GM12873 (cell line): ENCODE data around the gene RAVER1.
A peak's percentile ranks its signal among the peaks of the same experiment; 100 is the strongest.

Source experiments
- TF ChIP-seq, protein P1 (sequence below): IDR thresholded peaks from 2 replicates; pipeline ENCODE4 v1.5.1; 2012; ENCODE audit warnings: low read depth, mild to moderate bottlenecking, moderate library complexity, low read length, control low read depth; ENCODE audit not compliant: insufficient read depth; ENCODE audit errors: missing control alignments

RAVER1 gene

DNA sequence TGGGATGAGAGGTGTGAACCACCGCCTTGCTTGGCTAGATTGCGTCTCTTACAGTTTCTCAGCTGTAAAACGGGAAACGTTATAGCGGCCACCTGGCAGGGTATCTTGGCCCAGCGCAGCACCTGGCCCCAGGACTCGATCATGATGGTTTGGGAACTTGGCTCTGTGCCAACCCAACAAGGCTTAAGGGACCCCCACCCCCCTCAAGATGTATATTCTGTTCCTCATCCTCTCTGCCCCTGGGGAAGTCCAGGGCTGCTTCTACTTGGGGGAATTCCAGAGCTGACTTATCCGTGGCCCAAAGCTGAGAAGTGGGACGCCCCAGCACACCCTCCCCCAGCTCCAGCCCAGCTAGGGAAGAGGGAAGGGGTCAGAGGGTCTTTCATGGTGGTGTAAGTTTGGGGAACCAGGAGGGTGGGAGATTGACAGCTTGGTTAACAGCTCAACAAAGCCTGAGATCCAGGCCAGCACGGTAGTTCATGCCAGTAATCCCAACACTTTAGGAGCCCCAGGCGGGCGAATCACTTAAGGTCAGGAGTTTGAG lies 61.7 kb downstream of the RAVER1 start:
- TF ChIP-seq, protein P1, sequence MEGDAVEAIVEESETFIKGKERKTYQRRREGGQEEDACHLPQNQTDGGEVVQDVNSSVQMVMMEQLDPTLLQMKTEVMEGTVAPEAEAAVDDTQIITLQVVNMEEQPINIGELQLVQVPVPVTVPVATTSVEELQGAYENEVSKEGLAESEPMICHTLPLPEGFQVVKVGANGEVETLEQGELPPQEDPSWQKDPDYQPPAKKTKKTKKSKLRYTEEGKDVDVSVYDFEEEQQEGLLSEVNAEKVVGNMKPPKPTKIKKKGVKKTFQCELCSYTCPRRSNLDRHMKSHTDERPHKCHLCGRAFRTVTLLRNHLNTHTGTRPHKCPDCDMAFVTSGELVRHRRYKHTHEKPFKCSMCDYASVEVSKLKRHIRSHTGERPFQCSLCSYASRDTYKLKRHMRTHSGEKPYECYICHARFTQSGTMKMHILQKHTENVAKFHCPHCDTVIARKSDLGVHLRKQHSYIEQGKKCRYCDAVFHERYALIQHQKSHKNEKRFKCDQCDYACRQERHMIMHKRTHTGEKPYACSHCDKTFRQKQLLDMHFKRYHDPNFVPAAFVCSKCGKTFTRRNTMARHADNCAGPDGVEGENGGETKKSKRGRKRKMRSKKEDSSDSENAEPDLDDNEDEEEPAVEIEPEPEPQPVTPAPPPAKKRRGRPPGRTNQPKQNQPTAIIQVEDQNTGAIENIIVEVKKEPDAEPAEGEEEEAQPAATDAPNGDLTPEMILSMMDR, result no peak

DNA sequence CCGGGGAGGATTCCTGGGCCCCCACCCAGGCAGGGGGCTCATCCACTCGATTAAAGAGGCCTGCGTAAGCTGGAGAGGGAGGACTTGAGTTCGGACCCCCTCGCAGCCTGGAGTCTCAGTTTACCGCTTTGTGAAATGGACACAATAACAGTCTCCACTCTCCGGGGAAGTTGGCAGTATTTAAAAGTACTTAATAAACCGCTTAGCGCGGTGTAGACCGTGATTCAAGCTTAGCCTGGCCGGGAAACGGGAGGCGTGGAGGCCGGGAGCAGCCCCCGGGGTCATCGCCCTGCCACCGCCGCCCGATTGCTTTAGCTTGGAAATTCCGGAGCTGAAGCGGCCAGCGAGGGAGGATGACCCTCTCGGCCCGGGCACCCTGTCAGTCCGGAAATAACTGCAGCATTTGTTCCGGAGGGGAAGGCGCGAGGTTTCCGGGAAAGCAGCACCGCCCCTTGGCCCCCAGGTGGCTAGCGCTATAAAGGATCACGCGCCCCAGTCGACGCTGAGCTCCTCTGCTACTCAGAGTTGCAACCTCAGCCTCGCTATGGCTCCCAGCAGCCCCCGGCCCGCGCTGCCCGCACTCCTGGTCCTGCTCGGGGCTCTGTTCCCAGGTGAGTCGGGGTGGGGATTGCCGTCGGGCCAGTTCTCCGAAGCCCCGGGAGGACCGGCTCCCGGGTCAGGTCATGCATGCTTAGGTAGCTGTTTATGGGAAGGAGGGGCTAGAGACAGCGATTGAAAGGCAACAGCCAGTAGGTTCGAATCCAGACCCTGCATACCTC lies 62.5 kb downstream of the RAVER1 start, which contains the start of gene ICAM1:
Gene ICAM1, plus strand, starts transcription at position 505 of the 779 bp plus-strand sequence. Its CDS starts 40 bp downstream, at position 545.
- TF ChIP-seq, protein P1, result peak; percentile 38

DNA sequence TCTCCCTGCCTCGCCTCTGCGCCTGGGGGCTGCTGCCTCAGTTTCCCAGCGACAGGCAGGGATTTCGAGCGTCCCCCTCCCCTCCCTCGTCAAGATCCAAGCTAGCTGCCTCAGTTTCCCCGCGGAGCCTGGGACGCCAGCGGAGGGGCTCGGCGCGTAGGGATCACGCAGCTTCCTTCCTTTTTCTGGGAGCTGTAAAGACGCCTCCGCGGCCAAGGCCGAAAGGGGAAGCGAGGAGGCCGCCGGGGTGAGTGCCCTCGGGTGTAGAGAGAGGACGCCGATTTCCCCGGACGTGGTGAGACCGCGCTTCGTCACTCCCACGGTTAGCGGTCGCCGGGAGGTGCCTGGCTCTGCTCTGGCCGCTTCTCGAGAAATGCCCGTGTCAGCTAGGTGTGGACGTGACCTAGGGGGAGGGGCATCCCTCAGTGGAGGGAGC lies 63.1 kb downstream of the RAVER1 start:
- TF ChIP-seq, protein P1, result no peak

DNA sequence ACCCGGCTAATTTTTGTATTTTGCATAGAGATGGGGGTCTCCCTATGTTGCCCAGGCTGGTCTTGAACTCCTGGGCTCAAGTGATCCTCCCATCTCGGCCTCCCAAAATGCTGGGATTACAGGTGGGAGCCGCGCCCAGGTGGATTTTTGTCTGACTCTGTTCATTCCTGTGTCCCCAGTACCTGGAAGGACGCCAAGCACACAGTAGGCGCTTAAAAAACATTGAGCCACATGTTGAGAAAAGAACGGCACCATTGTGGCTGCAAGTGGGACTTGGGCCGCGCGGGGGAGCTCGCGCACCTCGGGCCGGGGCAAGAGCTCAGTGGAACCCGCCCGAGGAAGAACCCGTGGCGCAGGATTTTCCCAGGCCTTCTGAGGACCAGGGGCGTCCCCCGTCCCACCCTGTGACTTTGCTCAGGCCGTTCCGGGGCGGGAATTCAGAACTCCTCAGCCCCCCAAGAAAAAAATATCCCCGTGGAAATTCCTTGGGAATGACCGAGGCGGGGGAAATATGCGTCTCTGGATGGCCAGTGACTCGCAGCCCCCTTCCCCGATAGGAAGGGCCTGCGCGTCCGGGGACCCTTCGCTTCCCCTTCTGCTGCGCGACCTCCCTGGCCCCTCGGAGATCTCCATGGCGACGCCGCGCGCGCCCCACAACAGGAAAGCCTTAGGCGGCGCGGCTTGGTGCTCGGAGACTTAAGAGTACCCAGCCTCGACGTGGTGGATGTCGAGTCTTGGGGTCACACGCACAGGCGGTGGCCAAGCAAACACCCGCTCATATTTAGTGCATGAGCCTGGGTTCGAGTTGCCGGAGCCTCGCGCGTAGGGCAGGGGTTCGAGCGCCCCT lies 63.8 kb downstream of the RAVER1 start:
- TF ChIP-seq, protein P1, result peak; percentile 88

DNA sequence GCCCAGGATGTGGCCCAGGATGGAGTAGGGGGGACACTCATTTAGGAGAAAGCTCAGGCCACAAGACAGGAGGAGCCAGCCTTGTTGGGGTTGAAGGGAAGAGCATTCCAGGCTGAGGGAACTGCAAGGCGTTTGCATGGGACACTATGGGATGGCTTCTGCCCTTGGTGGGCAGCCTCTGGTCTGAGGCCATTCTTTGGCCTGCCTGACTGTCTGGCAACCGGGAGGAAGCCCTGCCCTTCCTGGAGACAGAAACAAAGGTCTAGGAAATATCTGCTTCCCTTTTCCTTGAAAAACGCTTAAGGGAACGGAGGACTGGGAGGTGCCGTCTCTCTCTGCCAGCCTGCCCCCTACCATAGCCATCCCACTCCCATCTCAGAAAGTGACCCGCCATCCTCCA lies 65.3 kb downstream of the RAVER1 start:
- TF ChIP-seq, protein P1, result no peak

DNA sequence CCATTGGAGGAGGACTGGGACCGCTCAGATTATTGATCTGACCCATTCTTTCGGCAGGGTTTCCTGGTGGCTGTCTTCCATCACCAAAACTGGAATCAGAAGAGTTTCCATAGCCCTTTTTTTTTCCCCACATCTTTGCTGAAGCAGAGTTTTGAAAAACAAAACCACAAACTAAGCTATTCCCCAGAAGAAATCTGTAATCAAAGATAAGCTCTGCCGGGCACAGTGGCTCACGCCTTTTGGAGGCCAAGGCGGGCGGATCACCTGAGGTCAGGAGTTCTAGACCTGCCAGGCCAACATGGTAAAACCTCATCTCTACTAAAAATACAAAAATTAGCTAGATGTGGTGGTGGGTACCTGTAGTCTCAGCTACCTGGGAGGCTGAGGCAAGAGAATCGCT lies 66.6 kb downstream of the RAVER1 start:
- TF ChIP-seq, protein P1, result no peak
